Ectodermal cell (in vitro differentiated cells): Measurements from ENCODE around the gene CCDC87. TPM values are rescaled to one million over a fixed set of nuclear protein-coding genes. Genes with fewer than 3 reads are reported as not detected.
"Not testable (repeated sequence)": the region's sequence is repeated elsewhere in the genome, so short reads cannot be mapped to it uniquely, and the experiment has no call there.

Experiments
- H3K27ac ChIP-seq: 2 replicates; pipeline ENCODE4 v1.7.0; 2013; ENCODE audit warnings: mild to moderate bottlenecking, low read depth, low read length; ENCODE audit not compliant: insufficient read depth, poor library complexity, severe bottlenecking
- H3K27me3 ChIP-seq: 2 replicates; pipeline ENCODE4 v1.7.0; 2013; ENCODE audit warnings: mild to moderate bottlenecking, low read length; ENCODE audit not compliant: insufficient read depth, control insufficient read depth, poor library complexity, severe bottlenecking
- H3K36me3 ChIP-seq: one replicate; pipeline ENCODE4 v1.7.0; 2013; ENCODE audit warnings: low read length; ENCODE audit not compliant: control insufficient read depth, insufficient read depth
- H3K4me1 ChIP-seq: one replicate; pipeline ENCODE4 v1.7.0; 2013; ENCODE audit warnings: low read length; ENCODE audit not compliant: control insufficient read depth, insufficient read depth
- H3K4me3 ChIP-seq: 2 replicates; pipeline ENCODE4 v1.7.0; 2013; ENCODE audit warnings: low read depth, low read length, control low read depth; ENCODE audit not compliant: insufficient read depth
- H3K9me3 ChIP-seq: 2 replicates; pipeline ENCODE4 v1.7.0; 2013; ENCODE audit warnings: mild to moderate bottlenecking, low read length, moderate library complexity; ENCODE audit not compliant: control insufficient read depth
- WGBS, 2 experiments: methylation state at CpG; one replicate each; pipeline ENCODE4 v1.1.7; 2013; ENCODE audit warnings: missing lambda C conversion rate in 2 of 2; 5-methylcytosine and 5-hydroxymethylcytosine counted together
- polyA plus RNA-seq, 4 experiments: library from polyadenylated mRNA; stranded (reverse); fragments of 50-300 nt; gene quantifications; one replicate each; pipeline ENCODE4 v1.2.3, GENCODE V29; 2013

Gene CCDC87, protein sequence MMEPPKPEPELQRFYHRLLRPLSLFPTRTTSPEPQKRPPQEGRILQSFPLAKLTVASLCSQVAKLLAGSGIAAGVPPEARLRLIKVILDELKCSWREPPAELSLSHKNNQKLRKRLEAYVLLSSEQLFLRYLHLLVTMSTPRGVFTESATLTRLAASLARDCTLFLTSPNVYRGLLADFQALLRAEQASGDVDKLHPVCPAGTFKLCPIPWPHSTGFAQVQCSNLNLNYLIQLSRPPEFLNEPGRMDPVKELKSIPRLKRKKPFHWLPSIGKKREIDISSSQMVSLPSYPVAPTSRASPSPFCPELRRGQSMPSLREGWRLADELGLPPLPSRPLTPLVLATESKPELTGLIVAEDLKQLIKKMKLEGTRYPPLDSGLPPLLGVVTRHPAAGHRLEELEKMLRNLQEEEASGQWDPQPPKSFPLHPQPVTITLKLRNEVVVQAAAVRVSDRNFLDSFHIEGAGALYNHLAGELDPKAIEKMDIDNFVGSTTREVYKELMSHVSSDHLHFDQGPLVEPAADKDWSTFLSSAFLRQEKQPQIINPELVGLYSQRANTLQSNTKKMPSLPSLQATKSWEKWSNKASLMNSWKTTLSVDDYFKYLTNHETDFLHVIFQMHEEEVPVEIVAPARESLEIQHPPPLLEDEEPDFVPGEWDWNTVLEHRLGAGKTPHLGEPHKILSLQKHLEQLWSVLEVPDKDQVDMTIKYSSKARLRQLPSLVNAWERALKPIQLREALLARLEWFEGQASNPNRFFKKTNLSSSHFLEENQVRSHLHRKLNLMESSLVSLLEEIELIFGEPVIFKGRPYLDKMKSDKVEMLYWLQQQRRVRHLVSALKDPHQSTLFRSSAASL
- polyA plus RNA-seq (2013, experiment 1 of 4): 0.70 TPM
- polyA plus RNA-seq (2013, experiment 2 of 4): 0.52 TPM
- 0.43 TPM for polyA plus RNA-seq (2013, experiment 3 of 4)
- polyA plus RNA-seq (2013, experiment 4 of 4): 0.53 TPM

DNA sequence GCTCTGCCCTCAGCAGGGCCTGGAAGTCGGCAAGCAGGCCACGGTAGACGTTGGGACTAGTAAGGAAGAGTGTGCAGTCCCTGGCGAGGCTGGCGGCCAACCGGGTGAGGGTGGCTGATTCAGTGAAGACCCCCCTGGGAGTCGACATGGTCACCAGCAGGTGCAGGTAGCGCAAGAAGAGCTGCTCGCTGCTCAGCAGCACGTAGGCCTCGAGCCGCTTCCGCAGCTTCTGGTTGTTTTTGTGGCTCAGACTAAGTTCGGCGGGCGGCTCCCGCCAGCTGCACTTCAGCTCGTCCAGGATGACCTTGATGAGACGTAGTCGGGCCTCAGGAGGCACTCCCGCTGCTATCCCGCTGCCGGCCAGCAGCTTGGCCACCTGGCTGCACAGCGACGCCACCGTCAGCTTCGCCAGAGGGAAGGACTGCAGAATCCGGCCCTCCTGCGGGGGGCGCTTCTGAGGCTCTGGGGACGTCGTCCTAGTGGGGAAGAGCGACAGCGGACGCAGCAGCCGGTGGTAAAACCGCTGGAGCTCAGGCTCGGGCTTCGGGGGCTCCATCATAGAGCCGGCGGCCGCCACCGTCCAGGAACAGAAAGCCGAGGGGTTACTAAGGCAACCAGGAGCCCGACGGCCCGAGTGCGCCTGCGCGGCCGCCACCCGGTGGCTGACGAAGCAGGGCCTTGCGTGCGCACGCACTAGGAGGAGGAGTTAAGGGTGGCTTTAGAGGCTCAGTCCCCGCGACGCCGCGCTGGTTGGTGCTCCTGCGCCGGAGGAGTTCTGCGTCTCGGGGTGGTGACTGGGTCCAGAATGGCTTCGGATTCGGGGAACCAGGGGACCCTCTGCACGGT is at the start of gene CCDC87, which contains the start of gene CCS:
Gene CCDC87, minus strand, starts transcription at position 607 of the 846 bp plus-strand sequence. Its CDS starts 48 bp downstream, at position 559.
Gene CCS, plus strand, starts transcription at position 729 of the 846 bp plus-strand sequence. Its CDS starts 77 bp downstream, at position 806.
- Histone ChIP-seq H3K4me1 (peaks cover 7% of the 10 kb centered on the region), H3K27me3 (no peaks in the 10 kb centered on the region), H3K9me3 (no peaks in the 10 kb centered on the region), H3K4me3 (peak within 1 kb of the TSS; percentile 55), H3K36me3 (no peaks in the 10 kb centered on the region), H3K27ac (no peak within 1 kb of the TSS)
- 17 to 18% methylated on average over 68 of the region's 68 CpGs for WGBS, 2 experiments

DNA sequence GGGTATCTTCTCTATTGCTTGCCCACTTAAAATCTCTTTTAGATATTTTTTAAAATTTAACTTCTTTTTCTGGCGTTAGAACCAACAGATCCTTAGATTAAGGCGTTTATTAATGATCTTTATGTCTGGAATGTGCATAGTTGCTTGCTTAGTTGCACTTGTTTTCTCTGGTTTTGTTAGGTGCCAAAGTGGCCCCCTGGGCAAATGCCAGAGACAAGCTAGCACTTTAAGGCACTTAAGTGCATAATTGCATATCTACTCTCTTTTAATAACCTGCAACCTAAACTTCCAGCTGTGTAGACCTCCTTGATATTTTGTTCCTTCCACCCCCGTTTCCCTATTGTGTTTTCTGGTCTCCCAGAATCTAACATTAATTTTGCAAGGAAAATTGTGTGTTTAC is 49.0 kb upstream of the CCDC87 start:
- H3K4me3 ChIP-seq: peak overlapping the region; percentile 79
- no peaks in the 10 kb centered on the region for H3K9me3 ChIP-seq
- no peak overlapping the region for H3K27ac ChIP-seq
- WGBS, 2 experiments: 88 to 94% methylated on average over 3 of the region's 3 CpGs
- peaks cover 43% of the 10 kb centered on the region for H3K4me1 ChIP-seq
- peaks cover 53% of the 10 kb centered on the region for H3K36me3 ChIP-seq
- no peaks in the 10 kb centered on the region for H3K27me3 ChIP-seq

DNA sequence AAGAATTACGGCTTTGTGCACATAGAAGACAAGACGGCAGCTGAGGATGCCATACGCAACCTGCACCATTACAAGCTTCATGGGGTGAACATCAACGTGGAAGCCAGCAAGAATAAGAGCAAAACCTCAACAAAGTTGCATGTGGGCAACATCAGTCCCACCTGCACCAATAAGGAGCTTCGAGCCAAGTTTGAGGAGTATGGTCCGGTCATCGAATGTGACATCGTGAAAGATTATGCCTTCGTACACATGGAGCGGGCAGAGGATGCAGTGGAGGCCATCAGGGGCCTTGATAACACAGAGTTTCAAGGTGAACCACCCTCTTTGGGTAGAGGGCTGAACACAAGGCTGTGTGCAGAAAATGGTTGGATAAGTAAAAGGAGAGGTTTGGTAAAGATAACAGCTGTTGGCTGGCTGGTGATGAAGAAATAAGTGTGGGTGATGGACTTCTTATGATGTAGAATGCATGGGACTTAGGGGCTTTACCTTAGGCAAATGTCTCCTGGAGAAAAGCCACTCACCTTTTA is 47.0 kb upstream of the CCDC87 start:
- H3K9me3 ChIP-seq, H3K27ac ChIP-seq, H3K27me3 ChIP-seq: not testable (repeated sequence)
- Histone ChIP-seq H3K4me1 (peaks cover 43% of the 10 kb centered on the region), H3K4me3 (peak overlapping the region; percentile 79), H3K36me3 (peaks cover 33% of the 10 kb centered on the region)
- WGBS, 2 experiments: 86 to 87% methylated on average over 8 of the region's 10 CpGs

DNA sequence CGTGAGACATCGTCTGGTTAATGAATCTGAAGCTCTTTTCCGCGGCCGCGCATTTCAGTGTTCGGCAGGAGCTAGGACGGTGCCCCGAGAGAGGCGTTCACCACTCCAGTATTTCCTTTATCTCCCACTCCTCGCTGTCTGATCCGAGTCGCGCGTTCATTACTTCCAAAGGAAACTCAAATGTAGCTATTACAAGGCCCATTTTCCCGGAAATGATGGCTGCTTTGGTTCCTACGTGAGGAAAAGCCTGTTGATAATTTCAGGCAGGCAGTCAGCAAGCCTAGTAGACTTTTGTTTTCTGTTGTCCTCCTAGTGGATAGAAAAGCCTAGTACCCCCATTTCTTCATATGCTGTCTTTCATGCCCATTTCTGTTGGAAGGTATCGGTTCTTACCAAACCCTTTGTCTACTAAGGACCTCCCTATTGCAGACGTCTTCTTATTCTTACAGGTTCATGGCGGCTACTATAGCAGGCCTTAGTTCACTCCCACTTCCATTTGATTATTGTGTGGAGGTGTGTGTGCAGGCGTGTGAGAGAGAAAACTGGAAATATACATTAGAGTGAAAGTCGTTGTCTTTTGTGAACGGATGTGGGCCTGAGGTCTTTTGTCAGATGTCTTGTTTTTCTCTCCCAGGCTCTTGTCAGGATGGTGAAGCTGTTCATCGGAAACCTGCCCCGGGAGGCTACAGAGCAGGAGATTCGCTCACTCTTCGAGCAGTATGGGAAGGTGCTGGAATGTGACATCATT is 46.4 kb upstream of the CCDC87 start:
- Histone ChIP-seq H3K27me3 (no peaks in the 10 kb centered on the region), H3K4me3 (peak overlapping the region; percentile 79), H3K27ac (peak overlapping the region; percentile 93), H3K4me1 (peaks cover 37% of the 10 kb centered on the region), H3K9me3 (no peaks in the 10 kb centered on the region), H3K36me3 (peaks cover 33% of the 10 kb centered on the region)
- WGBS, 2 experiments: 9 to 15% methylated on average over 26 to 27 of the region's 27 CpGs

DNA sequence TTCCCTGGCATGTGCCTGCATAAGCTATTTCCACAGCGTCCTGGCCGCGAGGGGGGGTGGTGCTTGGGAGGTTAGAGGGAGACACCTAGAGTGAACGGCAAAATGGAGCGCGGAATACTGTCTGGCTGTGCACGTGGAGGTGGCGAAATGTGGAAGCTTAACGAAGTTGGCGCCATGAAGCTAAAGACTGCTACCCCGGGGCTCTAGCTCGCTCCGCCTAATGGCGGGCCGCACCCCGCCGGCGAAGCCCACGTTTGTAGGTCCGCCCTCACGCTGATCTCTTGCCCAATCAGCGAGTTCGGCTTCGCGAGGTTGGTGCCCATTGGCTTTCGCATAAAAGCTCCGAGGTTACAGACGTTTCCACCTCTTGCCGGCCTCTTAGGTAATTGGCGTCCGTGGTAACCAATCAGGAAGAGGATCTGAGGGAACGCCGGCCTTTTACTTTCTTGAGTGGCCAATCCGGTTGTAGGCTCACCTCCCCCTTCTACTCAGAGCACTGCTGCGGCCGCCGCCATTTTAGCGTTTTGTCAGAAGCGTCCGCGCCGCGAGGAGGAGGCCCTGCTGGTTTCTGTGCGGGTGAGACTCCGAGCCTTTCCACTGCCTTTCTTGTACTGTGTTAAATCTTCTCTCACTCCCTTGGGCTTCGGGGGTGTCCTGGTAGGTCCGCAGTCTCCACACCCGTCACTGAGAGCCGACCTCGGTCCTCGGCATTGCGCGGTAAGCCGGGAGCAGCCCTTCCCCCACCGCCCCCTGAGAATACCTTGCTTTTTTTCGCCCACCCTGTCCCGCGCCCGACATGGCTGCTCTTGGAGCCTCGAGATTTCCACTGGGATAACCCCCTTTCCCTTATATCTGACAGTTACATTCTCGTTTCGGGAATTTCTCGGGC is 45.6 kb upstream of the CCDC87 start, which contains the start of gene RBM4:
Gene RBM4, plus strand, starts transcription at position 527 of the 889 bp plus-strand sequence. CDS start 1,009 bp downstream, outside the sequence.
- Histone ChIP-seq H3K27ac (peak within 1 kb of the TSS; percentile 93), H3K27me3 (no peaks in the 10 kb centered on the region), H3K9me3 (no peaks in the 10 kb centered on the region), H3K4me3 (peak within 1 kb of the TSS; percentile 79), H3K4me1 (peaks cover 29% of the 10 kb centered on the region), H3K36me3 (peaks cover 26% of the 10 kb centered on the region)
- 0 to 1% methylated on average over 63 of the region's 63 CpGs for WGBS, 2 experiments

DNA sequence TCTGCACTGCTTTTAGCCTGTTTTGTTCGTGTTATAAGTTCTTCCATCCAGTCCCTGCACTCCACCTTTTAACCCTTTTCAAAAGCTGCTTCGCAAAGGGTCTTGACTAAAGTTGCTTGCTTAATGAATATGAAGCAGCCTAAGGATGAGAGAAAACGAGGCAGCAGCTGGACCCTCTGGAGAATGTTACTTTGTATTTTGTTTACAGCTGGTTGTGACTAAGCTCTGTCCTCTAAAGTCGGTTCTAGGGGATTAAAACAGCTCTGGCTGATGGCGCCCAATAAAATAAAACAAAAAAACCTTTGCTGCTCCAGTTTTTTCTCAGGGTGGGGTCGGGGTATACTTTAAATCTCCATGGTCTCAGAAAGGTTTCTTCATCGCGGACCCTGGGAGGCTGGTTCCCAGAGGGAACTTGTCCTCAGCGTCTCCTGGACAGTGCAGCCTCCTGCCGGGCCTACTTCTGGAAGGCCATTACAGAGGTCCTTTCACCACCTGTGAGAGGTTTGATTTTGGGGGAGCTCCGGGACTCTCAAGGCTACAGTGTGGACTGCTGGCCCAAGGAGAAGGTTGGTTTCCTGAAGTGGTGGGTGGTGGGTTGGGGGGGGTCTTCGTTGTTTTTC is 44.8 kb upstream of the CCDC87 start:
- peaks cover 24% of the 10 kb centered on the region for H3K4me1 ChIP-seq
- no peaks in the 10 kb centered on the region for H3K27me3 ChIP-seq
- H3K9me3 ChIP-seq: no peaks in the 10 kb centered on the region
- peak overlapping the region; percentile 62 for H3K27ac ChIP-seq
- H3K4me3 ChIP-seq: peak overlapping the region; percentile 18
- peaks cover 19% of the 10 kb centered on the region for H3K36me3 ChIP-seq
- 58% methylated on average over 12 of the region's 12 CpGs for WGBS, 2 experiments

DNA sequence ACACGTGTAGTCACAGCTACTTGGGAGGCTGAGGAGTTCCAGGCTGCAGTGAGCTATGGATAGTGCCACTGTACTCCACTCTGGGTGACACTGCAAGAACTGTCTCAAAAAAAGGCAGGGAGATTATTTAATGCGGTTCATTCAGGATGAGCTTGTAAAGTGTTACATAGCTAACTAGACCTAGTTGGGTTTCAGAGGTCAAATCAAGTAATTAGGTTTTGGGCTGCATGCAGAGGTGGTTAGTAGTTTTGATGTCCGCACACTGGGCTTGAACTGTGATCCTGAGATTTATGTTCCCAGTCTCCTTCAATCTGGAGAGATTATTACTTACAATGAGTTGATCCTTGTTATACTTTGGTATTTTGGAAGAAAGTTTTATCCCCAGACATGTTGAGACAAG is 43.5 kb upstream of the CCDC87 start:
- peaks cover 23% of the 10 kb centered on the region for H3K36me3 ChIP-seq
- 95 to 96% methylated on average over 3 of the region's 3 CpGs for WGBS, 2 experiments

DNA sequence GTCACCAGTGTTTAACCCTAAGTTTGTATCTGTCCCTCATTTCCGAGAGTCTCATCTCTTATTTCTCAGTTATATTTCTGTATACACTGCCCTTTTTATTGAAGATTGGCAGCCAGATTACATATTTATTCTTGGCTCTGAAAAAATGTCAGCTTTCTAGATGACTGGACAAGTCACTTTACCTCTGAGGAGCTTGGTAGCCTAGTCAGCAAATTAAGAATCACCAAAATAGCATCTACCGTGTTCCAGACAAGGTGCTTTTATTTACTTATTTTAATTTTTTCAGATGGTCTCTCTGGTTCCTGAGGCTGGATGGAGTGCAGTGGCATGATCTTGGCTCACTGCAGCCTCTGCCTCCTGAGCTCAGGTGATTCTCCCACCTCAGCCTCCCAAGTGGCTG is 40.1 kb upstream of the CCDC87 start:
- WGBS, 2 experiments: 98 to 100% methylated on average over 2 of the region's 2 CpGs
- H3K27me3 ChIP-seq: no peaks in the 10 kb centered on the region
- H3K4me1 ChIP-seq: no peaks in the 10 kb centered on the region
- H3K27ac ChIP-seq: no peak overlapping the region
- no peaks in the 10 kb centered on the region for H3K9me3 ChIP-seq
- peaks cover 38% of the 10 kb centered on the region for H3K36me3 ChIP-seq
- no peak overlapping the region for H3K4me3 ChIP-seq

More for the DNA sequence above, 43.5 kb upstream of the CCDC87 start:
- Histone ChIP-seq H3K4me1 (peaks cover 14% of the 10 kb centered on the region), H3K27ac (no peak overlapping the region), H3K9me3 (no peaks in the 10 kb centered on the region), H3K4me3 (no peak overlapping the region), H3K27me3 (no peaks in the 10 kb centered on the region)
